Measurements from ENCODE around the gene CD27. TPM values are rescaled to one million over a fixed set of nuclear protein-coding genes. Genes with fewer than 3 reads are reported as not detected.

CD27 gene
- total and polyA plus RNA-seq, 2 of the 13 experiments (the other 11 are each of a cell fraction or from before 2014, with no cell fraction given): 0.12 TPM; not detected in 1

- TF ChIP-seq ZNF710 (CRISPR knock-in tag; IDR thresholded peaks at IDR 0.05; ENCODE audit: borderline replicate concordance) (no peak), RNF219 (CRISPR knock-in tag; IDR thresholded peaks at IDR 0.05) (no peak), ZNF280B (CRISPR knock-in tag; IDR thresholded peaks at IDR 0.05; ENCODE audit: borderline replicate concordance) (no peak), CEBPG (CRISPR knock-in tag; IDR thresholded peaks at IDR 0.05) (peak; percentile 50; the same call in 1 of the 2 replicates), MXD4 (CRISPR knock-in tag; IDR thresholded peaks at IDR 0.05) (no peak), RAD21 (CRISPR knock-in tag; IDR thresholded peaks at IDR 0.05) (no peak), ZNF709 (CRISPR knock-in tag; IDR thresholded peaks at IDR 0.05) (no peak), CCAR2 (optimal IDR thresholded peaks at IDR 0.05; ENCODE audit: low read depth, low read length) (no peak), MAF1 (CRISPR knock-in tag; IDR thresholded peaks at IDR 0.05; ENCODE audit: borderline replicate concordance) (no peak), EP300 (IDR thresholded peaks at IDR 0.05; ENCODE audit: low read depth in 2 of 2, low read length in 2 of 2) (no peak), EP300 (CRISPR knock-in tag; IDR thresholded peaks at IDR 0.05; ENCODE audit: borderline replicate concordance) (no peak), ZNF414 (CRISPR knock-in tag; IDR thresholded peaks at IDR 0.05) (no peak), ZNF12 (CRISPR knock-in tag; IDR thresholded peaks at IDR 0.05) (no peak), CEBPB (IDR thresholded peaks at IDR 0.05; ENCODE audit: borderline replicate concordance, low read depth, low read length) (peak; percentile 34; the same call in 1 of the 2 replicates), RARA (CRISPR knock-in tag; IDR thresholded peaks at IDR 0.05) (peak; percentile 47), SUZ12 (IDR thresholded peaks at IDR 0.05; ENCODE audit: low read depth, low read length) (no peak), FOXK2 (IDR thresholded peaks at IDR 0.05) (no peak)
Measured at GRCh38 chr12:6404390-6404789, 40.4 kb upstream of the CD27 start (continued).
